Measurements from ENCODE around the gene LSM3.

LSM3 gene

DNA sequence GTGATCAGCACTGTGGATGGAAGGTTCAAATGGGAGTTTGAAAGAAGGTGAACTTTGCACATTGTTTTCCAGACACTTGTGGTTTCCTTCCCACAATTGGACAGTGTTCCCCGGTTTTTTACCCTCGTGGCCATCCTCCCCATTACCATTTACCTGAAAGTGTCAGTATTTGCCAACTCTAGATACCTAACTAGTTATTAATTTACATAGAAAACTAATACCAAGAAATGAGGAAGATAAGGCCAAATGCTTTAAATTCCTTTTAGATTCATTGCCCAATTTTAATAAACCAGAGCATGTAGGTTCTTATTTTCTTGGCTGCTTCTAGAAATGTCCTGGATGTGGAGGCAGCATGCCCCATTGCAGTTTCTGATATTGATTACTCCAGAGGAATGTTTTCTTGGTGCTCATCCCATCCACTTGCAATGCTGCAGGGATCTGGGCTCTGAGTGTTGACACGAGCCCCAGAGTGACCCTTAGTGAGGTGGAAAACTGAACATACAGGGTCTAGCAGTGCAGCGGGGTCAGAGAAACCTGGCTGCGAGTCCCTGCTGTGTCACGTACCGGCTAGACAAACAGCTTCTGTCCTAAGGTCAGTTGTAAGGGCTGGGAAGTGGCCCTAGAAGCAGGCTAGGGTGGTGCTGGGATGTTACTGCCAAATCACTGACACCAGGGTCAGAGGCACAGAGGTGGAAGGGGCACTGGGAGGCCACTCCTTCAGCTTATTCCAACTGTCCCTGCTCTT is 23.5 kb downstream of the LSM3 start:
- no peak for DNase-seq

DNA sequence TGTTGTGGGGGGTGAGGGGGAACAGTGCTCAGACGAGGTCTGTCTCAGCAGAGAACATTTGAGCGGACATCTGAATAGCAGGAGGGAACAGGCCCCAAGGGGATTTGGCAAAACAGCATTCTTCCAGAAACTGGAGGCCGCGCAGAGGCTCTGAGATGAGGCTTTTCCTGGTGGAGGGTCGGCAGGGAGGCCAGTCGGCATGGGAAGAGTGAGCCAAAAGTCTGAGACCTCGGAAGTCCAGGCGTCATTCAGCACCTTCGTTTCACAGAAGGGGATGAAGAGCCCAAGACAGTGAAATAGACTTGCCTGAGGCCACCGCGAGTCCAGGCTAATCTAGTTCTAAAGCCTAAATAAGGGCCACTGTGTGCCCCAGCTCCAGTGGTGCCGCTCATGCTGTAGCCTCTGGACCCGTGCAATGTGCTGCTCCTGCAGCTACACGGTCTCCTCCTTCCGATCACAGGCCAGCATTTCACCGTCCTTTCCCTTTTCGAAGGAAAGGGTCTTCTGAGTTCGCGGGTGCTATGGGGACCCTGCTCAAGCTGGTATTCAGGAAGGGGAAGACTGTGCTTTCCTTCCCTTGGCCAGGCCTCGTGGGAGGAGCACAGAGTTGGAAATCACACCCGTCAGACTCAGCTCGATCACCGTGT is 24.4 kb downstream of the LSM3 start:
- DNase-seq = no peak

GRCh38 chr3:14203521-14204079 is 25.0 kb downstream of the LSM3 start:
- DNase-seq = no peak

DNA sequence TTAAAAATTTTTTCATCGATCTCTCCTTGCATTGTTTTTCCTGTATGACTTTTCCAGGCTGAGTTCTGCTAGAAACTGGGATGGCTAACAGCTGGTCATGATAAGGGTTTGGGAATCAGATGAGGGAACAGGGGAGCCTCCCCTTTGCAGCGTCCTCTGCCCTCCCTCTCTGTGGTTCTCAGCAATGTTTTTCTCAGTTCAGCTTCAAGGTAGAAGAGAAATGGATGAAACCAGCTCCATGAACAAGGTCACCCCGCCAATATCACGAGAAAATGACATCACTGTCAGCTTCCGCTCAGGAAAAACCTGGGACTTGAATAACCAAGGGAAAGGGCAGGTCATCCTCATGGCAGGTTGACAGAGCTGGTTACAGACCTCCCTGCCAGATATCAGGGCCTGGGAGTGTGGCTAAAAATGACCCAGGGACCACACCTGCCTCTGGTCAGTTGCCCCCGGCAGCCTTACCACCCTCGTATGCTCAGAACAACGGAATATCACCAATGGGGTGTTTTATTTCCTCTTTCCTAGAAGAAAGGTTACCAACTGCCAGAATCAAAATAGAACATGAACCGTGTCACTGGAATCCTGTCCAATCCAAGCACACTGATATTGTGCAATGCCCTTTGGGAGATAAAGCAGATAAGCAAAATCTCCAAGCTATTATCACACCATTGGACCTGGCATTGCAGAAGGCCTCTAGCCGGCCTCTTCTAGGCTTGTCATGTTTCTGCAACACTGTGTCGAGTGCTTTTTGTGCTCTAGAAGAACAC is 26.1 kb downstream of the LSM3 start:
- no peak for DNase-seq

- DNase-seq = no peak
Measured at GRCh38 chr3:14206548-14207177, 28.0 kb downstream of the LSM3 start.

- no peak for DNase-seq
Measured at GRCh38 chr3:14208168-14208567, 29.6 kb downstream of the LSM3 start.

- no peak for DNase-seq
Measured at GRCh38 chr3:14208977-14209394, 30.4 kb downstream of the LSM3 start.

DNA sequence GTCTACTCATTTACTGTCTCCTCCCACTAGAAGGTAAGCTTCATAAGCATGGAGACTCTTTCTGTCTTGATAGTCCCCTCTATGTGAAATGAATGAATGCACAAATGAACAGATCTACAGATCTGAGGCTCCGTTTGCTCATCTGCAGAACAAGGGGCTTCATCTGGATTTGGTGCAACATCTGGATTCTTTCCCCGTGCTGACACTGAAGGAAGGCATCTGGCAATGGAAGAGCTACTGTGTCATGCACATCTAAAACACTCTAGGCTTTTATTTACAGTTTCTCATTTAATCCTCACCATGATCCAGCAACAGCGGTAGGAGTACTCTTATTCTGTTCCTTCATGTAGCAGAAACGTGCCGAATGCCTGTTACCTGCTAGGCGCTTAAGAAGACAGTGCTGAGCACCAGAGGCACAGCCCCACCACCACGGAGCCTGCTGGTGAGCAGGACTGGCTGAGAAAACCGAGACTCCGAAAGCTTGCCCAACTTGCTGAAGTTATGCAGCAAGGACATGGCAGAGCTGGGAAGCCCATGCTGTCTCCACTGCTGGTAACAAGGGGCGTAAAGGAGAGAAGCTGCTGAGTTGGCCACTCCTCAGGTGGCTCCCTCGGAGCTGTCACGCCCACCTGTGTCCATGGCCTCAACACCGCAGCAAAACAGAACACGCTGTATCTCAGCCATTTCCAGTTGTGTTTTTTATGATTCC is 31.1 kb downstream of the LSM3 start:
- DNase-seq = no peak

DNA sequence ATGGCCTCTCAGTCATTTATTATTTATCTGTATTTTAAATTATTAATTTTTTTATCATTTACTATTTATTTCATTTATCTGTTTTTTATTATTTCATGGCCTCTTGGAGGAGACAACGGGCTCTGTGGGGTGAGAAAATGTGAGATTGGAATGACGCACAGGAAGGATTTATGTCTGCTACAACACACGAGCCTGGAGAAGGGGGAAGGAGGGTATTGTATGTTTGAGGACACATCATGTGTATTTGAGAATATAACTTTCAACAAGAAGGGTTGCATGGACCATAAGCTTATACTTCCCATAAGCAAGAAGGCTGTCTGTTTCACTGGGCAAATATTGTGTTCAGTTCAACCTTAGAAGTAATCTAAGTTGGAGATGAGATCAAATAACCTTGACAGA is 31.7 kb downstream of the LSM3 start:
- DNase-seq = no peak

DNA sequence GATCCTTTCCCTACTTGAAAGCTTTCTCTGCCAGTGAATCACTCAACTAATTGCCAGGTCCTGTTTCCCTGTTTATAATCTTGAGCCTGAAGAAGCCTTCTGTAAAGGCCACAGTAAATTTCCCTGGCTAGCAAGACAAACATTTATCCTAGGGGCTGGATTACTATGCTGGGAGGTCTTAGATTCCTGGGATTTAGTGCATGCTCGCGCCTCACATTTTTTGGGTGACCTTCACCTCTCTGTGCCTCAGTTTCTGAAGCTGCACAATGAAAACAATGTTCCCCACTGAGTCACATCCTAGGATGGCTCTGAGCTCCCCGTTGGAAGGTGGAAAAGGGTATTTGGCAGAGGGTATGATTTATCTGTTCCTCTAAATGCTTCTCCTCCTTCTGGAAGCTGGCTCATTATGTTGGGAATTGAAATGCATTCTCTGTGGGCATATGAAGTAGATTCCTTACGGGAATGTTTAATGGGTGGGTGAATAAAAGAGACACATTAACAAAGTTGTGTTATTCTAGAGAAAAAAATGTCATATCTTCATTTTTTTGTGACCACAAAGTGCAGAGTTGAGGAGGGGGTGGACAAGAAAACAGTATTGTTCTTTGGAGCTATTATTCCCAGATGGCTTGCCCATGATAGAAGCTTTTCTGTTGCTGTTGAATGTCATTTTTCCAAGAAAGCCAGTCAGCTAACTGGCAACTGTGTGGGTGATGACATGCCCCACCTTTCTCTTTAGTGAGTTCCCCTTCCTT is 32.4 kb downstream of the LSM3 start:
- DNase-seq = no peak

GRCh38 chr3:14211621-14212020 is 33.0 kb downstream of the LSM3 start:
- no peak for DNase-seq

- DNase-seq = no peak
Measured at GRCh38 chr3:14212032-14212431, 33.4 kb downstream of the LSM3 start.

DNA sequence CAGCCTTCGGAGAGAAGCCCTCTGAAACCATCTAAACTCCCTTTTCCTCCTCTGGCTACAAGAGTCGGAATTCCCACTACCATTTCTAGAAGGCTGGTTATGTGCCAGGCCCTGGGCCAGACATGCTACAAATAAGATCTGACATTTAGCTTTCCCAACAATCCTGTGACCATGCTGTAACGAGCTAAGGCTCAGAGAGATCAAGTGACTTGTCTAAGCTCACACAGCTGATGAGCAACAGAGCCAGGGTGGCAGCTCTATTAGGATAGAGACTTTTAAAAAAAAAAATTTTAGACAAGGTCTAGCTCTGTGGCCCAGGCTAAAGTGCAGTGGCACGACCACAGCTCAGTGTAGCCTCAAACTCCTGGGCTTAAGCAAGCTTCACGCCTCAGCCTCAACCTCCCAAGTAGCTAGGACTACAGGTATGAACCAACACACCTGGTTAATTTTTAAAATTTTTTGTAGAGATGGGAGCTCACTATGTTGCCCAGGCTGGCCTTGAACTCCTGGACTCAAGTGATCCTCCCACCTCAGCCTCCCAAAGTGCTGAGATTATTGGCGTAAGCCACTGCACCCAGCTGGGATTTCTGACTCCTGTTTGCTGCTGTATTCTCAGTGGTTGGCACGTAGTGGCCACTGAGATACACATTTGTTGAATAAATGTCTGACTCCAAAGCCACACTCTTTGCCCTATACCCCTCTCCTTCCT is 34.6 kb downstream of the LSM3 start:
- no peak for DNase-seq

DNA sequence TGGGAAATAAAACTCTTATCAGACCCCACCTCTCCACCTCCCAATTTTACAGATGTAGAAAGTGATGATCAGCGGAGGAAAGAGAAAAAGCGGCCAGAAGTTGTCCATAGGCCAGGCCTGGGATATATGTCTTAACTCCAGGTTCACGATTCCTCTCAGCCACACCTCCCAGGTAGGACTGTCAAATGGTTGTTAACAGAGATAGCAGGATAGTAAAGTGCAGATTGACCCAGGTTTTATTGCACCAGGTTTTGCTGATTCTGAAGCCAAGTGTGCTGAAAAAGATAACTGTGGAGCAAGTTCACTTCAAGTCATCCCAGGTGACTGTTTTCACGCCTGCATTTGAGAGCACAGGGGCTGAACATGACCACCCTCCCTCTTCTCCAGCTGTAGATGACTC is 36.1 kb downstream of the LSM3 start:
- no peak for DNase-seq

- DNase-seq = peak; percentile 72
Measured at GRCh38 chr3:14216257-14217048, 37.8 kb downstream of the LSM3 start.

- DNase-seq = no peak
Measured at GRCh38 chr3:14218355-14218754, 39.7 kb downstream of the LSM3 start.

DNA sequence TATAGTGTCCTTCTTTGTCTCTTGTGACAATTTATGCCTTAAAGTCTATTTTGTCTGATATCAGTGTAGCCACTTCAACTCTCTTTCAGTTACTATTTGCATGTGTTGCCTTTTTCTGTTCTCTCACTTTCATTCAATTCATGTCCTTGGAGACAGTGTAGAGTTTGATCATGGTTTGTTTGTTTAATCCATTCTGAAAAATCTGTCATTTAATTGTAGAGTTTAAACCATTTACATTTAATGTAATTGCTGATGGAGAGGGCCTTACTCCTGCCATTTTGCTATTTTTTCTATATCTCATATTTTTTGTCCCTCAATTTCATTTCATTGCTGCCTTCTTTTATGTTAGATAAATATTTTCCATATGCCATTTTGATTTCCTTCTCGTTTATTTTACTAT is 42.3 kb downstream of the LSM3 start:
- DNase-seq = no peak

DNA sequence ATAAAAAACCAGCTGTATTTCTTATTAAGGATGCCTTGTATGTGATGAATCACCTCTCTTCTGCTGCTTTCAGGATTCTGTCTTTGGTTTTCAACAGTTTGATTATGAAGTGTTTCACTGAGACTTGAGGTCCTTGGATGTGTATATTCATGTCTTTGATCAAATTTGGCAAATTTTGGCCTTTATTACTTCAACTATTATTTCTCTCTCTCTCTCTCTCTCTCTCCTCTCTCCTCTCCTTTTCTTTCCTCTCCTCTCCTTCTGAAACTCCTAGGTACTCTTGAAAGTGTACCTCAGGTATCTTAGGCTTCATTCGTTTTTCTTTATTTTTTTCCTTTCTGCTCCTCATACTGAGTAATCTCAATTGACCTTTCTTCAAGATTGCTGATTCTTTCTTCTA is 43.3 kb downstream of the LSM3 start:
- DNase-seq = no peak

- DNase-seq = no peak
Measured at GRCh38 chr3:14222457-14222856, 43.8 kb downstream of the LSM3 start.

DNA sequence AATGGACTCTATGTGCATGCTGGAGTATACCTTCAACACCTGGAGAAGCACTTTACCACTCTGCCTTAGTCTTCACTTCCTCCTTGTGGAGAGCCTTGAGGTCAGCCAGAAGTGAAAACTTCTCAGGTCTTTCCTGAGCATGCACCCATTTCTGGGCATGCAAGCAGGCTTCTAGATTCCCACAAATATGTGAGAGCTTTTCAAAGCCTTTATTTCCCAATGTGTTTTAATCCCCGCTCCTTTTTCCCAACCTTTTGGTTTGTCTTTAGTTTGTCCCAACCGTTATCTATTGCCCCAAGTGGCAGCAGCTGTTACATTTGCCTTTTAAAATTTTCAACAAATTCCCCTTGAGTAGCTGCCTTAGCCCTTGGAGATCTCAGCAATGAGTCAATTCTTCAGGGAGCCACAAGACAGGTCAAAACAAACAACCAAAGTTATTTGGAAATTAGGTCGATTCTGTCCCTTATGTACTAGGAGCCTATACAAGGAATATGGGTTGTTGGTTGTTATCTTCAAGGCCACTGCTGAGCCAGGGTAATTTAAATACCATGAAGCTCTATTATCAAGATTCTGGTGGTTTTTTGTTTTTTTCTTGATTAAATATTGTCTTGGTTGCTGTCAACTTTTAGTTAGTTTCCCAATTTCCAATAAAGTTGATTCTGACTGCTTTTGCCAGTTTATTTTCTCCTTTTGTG is 44.4 kb downstream of the LSM3 start:
- no peak for DNase-seq
